Measurements from ENCODE around the gene TERT.
"Not testable (repeated sequence)": the region's sequence is repeated elsewhere in the genome, so short reads cannot be mapped to it uniquely, and the experiment has no call there.

The TERT gene

DNA sequence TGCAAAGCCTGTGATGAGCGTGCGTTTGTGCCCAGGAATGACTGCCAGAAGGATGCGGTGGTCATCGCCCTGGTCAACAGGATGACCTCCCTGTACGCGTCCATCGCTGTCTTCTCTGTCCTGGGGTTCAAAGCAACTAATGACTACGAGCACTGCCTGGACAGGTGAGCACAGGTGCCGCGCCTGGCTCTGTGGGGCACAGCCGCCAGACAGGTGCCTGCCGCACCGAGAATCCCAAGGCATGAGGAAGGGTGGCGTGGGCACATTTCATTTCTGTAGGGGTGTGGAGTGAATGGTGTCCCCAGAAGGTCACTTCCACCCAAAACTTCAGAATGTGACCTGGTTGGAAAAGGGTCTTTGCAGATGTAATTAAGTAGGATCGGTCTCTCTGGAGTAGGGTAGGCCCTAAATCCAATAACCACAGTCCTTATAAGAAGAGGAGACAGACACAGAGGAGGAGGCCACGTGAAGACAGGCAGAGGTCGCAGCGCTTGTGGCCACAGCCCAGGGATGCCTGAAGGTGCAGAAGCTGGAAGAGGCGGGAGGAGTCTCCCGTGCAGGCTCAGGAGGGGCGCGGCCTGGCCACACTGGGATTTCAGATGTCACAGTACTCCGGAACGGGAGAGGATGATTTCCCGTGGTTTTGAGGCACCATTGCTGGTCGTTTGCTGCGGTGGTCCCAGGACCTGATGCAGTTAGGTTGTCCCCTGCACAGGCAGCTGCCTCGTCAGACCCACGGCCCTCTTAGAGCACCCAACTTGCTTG lies 54.2 kb downstream of the TERT start:
- DNase-seq (ENCODE audit: low read depth) = no peak

DNA sequence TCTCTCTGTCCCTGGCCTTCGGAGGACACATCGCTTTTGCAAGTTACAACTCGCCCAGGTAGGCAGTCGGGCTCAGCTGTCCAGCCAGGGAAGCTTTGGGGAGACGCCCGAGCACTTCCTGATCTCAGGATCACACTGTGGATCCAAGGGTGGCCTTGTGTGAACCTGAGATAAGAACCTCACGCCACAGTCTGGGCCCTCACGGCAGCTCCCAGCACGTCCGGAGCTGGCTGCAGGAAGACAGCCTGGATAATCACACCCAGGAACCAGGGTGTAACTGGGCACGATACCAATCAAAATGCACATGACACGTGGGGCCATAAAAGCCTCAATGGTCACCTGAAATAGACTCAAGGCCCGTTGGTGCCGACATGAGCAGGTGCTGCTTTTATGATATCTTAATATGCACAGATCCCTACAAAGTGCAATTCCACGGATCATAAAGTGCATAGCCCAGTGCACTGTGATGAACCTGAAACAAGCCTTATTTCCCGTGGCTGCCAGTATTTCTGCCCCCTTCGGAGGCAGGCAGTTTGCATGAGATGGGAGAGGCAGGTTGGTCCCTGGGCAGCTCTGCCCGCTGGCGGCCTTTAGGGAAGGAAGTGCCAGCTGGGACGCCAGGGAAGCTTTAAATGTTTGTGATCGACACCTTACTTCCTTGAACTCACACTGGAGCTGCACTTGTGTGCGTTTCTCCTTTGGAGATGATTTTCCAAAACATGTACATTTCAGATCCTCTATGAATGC lies 55.2 kb downstream of the TERT start:
- no peak for DNase-seq (ENCODE audit: low read depth)

DNA sequence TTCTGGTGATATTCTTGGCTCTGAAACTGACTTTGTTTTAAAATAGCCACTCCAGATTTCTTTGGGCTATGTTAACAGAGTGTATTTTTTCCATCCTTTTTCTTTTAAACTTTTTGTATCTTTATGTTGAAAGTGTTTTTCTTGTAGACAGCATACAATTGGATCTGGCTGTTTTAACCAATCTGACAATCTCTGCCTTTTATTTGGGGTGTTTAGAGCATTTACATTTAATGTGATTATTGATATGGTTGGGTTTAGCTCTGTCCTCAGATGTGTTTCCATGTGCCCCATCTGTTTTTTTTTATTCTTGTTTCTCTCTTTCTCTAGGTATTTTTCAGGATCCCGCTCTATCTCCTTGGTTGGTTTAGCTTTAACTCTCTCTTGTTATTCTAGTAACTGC lies 59.0 kb downstream of the TERT start:
- DNase-seq (ENCODE audit: low read depth) = no peak

DNA sequence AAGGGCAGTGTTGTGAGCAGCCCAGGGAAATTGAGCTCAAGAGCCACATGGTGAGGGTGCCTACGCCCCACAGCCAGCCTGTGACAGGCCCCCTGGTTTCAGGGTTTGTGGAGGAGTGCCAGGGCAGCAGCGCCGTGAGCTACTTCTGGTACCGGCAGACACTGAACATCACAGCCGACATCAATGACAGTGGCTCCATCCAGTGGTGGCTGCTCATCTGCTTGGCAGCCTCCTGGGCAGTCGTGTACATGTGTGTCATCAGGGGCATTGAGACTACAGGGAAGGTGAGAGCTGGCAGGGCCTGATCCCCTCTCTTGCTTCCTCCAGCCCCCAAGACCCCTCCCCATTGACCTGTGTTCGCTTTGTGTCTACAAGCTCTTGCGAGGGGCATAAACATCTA lies 59.5 kb downstream of the TERT start:
- no peak for DNase-seq (ENCODE audit: low read depth)

DNA sequence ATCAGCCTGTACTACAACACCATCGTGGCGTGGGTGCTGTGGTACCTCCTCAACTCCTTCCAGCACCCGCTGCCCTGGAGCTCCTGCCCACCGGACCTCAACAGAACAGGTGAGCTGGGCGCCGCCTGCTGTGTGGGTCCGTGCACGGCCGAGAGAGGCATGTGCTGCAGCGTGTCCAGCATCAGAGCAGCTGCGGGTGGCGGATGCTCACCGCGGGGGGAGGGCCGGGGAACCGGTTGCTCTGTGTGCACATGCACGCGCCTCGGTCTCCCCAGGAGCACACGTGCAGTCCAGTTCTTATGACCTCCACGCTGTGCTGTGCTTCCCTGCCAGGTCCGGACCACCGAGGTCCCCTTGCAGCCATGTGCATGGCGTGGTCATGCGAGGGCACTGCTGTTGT lies 62.1 kb downstream of the TERT start:
- no peak for DNase-seq (ENCODE audit: low read depth)

DNA sequence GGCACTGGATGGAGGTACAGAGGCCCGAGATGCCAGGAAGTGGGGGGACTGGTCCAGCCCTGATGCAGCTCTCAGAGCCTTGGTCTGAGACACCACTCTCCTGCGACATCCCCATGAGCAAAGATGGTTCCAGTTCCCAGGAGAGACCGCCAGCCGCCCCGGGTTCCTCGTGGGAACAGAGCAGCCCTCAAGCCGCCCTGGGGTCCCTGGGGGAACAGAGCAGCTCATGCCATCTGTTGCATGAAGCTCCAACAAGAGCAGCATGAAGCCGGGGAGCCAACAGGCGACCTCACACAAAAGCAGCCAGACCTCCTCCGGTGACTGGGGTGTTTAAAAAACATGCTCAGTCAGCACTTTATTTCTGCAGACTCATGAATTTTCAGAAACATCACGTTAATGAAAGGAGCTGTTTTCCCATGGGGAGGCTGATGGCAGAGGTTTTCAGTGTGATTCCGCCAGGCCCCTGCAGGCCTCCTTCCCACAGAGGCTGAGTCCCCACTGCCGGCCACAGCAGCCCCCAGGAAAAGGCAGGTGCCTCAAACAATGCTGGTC lies 63.4 kb downstream of the TERT start:
- no peak for DNase-seq (ENCODE audit: low read depth)

DNA sequence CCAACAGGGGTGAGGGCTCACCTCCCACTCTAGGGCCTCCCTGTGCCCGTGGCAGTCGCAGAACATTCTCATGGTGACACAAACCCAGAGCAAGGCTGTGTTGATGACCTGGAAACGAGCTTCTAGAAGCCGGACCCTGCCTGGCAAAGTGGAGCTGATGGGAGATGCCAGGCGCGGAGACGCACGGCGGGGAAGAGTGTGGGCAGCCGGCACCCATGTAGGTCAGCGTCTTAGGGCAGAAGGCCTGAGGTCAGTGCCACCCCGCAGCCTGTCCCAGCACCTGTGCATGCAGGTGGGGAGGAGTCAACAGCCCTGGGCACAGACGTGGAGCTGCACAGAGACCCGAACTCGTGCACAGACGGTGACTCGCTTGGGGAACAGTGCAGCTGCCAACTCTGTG lies 64.3 kb downstream of the TERT start:
- no peak for DNase-seq (ENCODE audit: low read depth)

DNA sequence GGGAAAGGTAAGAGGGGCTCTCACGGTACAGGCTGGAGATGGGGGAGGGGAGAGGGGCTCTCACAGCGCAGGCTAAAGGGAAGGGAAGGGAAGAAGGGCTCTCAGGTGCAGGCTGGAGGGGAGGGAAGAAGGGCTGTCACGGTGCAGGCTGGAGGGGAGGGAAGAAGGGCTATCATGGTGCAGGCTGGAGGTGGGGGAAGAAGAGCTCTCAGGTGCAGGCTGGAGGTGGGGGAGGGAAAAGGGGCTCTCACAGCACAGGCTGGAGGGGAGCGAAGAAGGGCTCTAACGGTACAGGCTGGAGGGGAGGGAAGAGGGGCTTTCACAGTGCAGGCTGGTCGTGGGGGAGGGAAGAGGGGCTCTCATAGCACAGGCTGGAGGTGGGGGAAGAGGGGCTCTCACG lies 65.0 kb downstream of the TERT start:
- no peak for DNase-seq (ENCODE audit: low read depth)

DNA sequence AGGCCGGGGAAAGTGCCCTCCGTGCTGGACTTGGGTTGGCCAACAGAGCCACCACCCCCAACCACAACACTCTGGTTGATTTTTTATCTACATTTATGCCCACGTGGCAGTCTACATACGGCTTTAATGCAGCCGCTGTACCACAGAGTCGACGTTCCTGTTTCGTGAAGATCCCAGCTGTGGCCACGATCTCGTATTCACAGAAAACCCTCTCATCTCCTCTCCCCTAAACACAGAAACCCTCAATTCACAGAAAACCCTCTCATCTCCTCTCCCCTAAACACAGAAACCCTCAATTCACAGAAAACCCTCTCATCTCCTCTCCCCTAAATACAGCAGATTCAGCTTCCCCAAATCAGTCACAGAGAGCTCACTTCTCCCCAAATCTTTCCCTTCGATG lies 65.8 kb downstream of the TERT start:
- DNase-seq (ENCODE audit: low read depth) = not testable (repeated sequence)

DNA sequence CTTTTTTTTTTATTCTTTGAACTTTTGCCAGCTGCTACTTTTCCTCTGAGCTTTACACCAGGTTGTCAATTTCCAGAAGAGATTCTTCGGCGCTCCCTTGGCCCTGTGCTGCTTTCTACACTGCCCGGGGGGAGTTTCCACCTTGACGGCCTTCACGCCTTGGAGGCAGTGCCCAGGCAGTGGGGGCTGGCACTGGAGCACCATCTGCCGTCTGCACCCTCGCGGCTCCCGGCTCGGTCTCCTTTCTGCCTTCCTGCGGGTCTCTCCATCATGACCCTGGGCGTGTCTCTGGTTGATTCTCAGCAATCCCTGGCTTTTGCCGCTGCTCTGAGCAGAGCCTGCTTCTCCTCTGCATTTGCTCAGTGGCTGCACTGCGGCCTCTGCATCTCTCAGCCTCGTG lies 66.7 kb downstream of the TERT start:
- DNase-seq (ENCODE audit: low read depth) = no peak

DNA sequence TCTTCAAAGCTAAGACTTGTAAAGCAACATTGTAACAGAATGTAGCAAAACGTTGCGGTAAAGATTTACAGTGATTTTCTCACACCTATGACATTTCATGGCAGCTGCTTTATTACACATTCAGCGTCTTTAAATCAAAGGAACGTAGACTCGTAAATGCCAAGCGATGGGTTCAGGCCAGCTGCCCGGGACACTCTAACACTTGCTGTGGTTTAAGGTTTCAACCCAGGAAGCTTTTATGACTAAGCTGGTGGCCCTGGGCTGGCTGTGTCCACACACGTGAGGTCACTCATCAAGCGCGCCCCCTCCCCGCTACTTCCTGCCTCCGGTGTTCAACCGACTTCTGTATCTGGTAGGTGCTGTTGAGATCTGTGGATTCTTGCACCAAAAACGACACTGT lies 67.2 kb downstream of the TERT start:
- no peak for DNase-seq (ENCODE audit: low read depth)

DNA sequence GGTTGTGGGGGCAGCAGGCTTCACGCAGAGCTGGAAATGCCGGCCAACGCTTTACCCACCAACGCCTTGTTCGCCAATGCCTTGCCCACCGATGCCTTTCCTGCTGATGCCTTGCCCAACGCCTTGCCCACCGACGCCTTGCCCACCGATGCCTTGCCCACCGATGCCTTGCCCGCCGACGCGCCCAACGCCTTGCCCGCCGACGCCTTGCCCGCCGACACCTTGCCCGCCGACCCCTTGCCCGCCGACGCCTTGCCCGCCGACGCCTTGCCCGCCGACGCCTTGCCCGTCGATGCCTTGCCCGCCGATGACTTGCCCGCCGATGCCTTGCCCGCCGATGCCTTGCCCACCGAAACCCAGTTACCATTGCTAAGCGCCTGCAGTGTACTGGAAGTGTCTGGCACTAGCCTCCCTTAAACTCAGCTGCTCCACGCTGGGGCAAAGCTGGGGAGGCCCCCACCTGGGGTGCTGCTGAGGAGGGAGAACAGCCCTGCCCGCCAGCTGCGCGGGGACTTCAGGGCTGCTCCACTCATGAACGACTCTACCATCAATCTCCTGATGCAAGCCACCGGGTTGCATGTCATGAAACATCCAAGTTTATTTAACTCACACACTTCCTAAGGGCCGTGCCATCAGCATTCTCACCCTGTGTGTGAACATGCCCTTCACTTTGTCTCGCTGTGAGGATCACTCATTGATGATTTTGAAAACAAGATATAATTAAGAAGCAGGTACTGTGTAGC lies 67.9 kb downstream of the TERT start:
- no peak for DNase-seq (ENCODE audit: low read depth)

DNA sequence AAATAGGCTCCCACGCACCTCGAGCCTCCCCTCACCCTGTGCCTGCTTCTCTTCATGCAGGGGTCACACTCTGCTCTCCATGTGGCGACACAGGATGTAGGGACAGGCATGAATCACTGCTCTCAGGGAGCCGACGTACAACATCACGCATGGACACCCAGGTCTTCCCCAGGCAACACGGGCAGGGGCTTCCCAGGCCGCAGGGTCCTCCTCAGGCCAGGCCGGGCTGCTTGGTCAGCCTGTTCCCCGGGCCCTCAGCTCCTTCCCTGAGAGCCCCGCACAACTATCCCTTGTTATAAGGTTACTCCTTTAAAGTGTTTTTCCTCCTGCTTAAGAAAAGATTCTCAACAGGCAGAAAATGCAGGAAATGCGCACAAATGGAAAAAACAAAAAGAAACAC lies 68.6 kb downstream of the TERT start:
- DNase-seq (ENCODE audit: low read depth) = no peak

DNA sequence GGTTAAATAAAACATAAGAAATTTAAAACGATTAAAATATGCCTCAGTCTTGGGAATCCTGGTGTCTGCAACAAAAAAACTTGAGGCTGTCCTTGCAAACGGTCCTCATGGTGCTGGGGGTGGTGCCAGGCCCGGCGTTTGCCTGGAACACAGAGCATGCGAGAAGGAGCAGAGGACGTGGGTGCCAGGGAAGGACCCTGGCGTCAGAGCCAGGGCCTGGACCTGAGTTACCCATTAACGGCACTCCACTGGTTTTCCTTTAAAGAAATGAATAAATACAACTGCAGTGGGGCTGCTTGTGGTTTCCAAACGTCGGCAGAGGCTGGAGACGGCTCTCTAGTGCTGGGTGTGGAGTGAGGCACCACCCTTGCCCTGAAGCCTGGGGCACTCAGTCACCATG lies 69.8 kb downstream of the TERT start, which contains the start of gene SLC6A18:
TSS of gene SLC6A18 (plus strand) at position 301 of the 400 bp plus-strand sequence. CDS start at position 398, 97 bp downstream.
- DNase-seq (ENCODE audit: low read depth) = no peak

DNA sequence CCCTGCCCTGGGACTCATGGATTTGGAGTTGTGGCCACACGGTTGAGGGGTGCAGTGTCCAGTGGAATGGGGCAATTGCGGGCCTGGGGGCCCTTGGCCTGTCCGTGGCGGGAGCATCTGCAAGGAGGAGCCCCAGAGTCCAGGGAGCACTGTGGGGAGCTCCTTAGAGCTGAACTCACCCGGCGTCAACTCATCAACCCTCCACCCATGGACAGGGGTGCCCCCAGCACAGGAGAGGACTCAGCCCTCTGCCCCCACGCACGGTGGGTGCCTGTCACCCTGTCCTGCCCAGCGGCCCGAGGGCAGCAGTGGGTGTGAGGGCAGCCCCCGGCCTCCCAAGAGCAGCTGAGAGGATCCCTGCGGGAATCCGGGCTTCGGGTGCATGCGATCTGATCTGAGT lies 70.2 kb downstream of the TERT start:
- no peak for DNase-seq (ENCODE audit: low read depth)

DNA sequence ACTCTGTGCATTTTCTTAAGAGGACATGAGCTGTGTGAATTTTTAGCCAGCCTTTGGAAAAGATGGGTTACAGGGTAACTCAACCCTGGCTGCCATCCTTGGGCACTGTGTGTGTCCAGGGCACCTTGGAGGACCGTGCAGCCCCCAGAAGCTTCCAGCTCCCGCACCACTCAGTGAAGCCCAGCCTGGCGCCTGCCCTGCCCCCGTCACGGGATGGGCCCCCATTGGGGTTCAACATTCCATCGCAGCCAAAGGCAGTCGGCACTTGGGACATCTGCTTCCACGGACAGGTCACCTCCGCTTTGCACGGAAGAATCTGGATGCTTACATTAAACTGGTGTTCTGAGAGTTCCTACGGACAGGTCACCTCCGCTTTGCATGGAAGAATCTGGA lies 71.6 kb downstream of the TERT start:
- DNase-seq (ENCODE audit: low read depth) = no peak

DNA sequence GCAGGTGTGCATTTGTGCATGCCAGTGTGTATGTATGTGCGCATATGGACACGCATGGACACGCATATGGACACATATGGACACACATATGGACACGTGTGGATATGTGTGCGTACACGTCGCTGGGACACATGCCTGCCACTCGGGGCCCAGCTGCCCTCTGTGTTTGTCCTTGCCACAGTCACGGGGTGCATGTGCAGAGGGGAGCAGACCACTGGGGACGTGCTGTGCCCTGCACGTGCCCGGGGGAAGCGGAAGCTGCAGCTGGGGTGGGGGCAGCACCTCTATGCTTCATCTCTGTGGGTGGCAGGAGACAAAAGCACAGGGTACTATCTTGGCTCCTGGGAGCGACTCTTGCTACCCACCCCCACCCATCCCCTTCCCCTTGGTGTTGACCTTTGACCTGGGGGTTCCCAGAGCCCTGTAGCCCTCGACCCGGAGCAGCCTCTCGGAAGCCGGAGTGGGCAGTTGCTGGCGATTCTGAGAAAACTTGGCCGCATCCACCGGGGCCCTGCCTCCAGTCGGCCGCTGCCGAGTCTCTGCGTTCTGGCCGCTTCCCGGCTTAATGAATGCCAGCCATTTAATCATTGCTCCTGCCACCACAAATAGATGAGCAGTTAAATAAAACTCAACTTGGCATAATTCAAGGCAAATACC lies 72.1 kb downstream of the TERT start:
- DNase-seq (ENCODE audit: low read depth) = no peak

DNA sequence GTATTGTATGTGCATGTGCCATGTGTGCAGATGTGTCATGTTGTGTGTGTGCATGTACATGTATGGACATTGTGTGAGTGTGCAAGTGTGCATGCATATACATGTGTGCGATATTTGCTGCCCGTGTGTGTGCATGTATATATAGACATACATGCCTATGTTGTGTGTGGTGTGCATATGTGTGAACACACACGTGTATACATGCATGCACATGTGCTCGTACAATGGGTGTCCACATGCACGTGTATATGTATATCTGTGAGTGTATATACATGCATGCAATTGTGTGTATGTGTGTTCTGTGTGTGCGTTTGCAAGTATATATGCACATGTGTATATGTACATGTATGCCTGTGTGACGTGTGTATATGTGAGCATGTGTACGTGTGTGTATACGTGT lies 72.7 kb downstream of the TERT start:
- DNase-seq (ENCODE audit: low read depth) = no peak

DNA sequence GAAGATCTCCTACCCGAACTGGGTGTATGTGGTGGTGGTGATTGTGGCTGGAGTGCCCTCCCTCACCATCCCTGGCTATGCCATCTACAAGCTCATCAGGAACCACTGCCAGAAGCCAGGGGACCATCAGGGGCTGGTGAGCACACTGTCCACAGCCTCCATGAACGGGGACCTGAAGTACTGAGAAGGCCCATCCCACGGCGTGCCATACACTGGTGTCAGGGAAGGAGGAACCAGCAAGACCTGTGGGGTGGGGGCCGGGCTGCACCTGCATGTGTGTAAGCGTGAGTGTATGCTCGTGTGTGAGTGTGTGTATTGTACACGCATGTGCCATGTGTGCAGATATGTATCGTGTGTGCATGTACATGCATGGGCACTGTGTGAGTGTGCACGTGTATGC lies 73.1 kb downstream of the TERT start:
- DNase-seq (ENCODE audit: low read depth) = no peak

DNA sequence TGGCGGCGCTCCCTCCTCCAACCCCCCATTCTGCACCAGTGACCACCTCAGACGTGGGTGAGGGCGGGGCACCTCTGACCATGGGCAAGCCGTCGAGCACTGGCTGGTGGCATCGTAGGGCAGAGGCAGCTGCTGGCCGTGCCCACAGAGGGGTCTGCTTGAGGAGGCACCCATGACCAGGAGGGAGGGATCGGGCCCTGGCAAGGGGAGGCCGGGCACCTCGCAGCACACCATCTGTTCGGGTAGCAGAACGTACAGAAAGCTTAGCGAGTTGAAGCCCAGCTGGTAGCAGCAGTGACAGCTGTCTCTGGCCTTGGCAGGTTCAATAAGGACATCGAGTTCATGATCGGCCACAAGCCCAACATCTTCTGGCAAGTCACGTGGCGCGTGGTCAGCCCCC lies 74.0 kb downstream of the TERT start:
- no peak for DNase-seq (ENCODE audit: low read depth)

DNA sequence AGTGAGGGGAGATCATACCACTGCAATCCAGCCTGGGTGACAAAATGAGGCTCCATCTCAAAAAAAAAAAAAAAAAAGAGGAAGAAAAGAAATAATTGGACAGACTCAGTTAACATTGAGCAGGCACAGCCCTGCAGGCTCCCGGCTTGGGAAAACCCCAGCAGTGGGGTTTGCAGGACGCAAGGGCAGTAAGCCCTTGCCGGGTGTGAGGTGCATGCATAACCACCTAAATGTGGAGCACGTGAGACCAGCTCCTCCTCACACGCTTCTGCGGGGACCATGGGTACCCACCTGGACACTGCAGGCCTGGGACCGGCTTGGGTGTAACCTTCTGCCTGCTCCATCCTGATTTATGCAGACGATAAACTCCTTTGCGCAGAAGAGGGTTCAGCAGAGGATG lies 74.5 kb downstream of the TERT start:
- DNase-seq (ENCODE audit: low read depth) = no peak

DNA sequence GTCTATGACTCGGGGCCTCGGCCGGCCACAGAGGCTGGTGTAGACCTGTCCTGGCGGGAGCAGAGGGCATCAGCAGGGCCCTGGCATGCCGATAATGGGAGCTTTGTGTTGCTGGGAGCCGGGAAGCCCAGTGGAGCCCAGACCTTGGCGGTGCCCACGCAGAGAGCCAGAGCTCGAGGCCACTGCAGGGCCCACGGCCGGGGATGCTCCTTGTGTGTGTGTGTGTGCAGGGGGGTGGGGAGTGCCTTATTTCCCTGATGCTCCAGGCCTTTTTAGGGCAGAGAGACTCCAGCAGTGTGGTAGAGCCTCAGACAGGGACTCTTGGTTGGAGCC lies 75.1 kb downstream of the TERT start:
- DNase-seq (ENCODE audit: low read depth) = no peak

All from T follicular helper cell (primary cell).